HG03097 (cell line): Measurements from ENCODE around the gene CLASP1.
A peak's percentile ranks its signal among the peaks of the same experiment; 100 is the strongest.
"Not testable (repeated sequence)": the region's sequence is repeated elsewhere in the genome, so short reads cannot be mapped to it uniquely, and the experiment has no call there.

Experiments
- ATAC-seq: cut with Tn5 transposase; IDR thresholded peaks from one replicate; pipeline ENCODE4 v1.9.1; 2021; ENCODE audit not compliant: unreplicated experiment, low FRiP score

CLASP1 gene

DNA sequence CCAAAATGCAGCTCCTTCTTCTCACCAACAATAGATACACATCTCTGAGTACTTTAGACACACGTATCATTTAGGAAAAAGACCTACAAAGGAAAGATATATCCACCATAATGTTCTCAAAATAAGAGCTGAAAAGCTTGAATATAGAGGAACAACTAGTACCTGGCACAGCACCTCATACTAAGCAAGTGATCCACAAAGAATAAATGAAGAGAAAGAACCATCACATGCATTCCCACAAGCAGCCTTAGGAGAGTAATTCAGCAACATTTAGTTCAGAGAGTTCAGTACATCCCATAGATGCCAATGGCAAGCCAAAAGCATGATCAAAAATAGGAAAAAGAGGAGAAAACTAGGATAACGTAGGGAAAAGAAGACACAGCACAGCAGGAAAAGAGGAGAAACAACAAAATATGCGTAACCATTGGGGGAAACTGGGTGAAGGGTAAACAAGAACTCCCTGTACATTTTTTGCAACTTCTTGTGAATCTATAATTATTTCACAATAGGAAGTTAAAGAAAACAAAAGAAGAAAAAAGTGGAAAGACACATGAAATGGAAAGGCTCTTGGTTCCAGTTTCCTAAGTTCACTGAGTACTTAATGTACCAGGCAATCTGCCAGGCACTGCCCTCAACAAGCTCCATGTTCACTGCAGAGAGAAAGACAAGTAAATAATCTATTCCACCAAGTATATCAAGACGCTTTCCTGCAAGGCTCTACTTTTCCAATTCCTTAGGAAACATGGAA lies 22.3 kb downstream of the CLASP1 start:
- no peak for ATAC-seq

DNA sequence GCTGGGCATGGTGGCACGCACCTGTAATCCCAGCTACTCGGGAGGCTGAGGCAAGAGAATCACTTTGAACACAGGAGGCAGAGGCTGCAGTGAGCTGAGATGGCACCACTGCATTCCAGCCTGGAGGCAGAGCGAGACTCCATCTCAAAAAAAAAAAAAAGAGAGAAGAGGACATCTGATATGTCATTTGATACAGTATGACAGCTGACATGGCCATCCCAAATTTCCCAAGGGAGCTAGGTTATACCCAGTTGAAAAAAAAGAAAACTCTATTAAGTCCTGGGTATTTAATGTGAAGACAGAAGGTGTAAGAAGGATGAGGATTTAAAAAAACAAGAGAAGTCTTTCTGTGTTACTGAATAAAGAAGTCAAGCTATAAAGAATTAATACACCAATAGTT lies 23.3 kb downstream of the CLASP1 start:
- no peak for ATAC-seq

DNA sequence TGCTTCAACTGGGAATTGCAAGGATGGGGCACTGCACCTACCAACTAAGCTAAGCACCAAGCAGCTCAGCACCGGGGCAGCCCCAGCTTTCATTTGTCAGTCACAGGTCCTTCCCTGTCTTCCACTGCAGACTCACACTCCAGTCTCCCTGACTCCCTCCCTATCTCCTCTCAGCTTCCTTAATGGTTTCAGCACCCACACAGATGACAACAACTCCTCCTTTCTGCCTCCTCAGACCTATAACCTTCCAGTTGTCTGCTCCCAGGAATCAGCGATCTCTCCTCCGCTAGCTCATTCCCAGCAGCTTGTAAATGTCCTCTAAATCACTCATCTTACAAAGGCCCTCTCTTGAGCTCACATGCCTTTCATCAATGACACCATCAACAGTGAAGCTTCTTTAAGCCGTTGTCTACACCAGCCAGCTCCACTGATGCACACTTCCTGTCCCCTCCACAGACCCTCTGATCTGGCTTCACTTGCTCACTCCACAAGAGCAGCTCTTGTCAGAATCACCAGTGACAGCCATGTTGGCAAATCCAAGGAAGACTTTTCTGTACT lies 32.1 kb downstream of the CLASP1 start:
- no peak for ATAC-seq

DNA sequence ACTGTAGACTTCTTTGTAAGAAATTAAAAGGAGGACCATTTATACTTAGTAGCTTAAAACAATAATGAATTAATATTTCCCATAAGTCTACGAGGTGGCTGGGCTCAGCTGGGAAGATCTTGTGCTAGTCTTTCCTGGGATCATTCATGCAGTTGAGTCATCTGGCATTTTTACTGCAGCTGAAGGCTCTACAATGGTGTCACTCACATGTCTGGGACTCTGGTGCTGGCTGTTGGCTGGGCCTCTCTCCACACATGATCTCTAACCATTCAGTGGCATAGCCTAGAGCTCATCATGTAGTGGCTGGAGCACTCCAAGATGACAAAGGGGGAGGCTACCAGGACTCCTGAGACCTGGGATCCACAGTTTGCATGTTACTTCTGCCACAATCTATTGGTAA lies 35.5 kb downstream of the CLASP1 start:
- no peak for ATAC-seq

DNA sequence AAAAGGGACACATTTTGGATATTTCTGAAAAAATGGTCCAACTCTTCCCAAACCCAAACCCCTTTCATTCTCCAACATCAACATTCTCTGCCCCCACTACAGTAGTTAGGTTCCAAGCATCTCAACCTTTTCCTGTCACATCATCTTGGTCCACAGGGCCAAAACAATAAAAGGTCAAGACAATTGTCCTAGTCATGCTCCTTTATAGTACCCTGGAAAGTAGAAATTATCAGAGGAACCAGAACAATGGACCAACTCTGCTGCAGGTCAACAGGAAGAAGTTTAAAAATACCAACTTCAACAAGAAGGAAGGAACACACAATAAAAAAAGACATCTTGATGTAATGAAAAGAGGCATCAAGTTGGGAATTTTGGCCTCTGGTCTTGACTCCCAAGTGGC lies 36.1 kb downstream of the CLASP1 start:
- no peak for ATAC-seq

DNA sequence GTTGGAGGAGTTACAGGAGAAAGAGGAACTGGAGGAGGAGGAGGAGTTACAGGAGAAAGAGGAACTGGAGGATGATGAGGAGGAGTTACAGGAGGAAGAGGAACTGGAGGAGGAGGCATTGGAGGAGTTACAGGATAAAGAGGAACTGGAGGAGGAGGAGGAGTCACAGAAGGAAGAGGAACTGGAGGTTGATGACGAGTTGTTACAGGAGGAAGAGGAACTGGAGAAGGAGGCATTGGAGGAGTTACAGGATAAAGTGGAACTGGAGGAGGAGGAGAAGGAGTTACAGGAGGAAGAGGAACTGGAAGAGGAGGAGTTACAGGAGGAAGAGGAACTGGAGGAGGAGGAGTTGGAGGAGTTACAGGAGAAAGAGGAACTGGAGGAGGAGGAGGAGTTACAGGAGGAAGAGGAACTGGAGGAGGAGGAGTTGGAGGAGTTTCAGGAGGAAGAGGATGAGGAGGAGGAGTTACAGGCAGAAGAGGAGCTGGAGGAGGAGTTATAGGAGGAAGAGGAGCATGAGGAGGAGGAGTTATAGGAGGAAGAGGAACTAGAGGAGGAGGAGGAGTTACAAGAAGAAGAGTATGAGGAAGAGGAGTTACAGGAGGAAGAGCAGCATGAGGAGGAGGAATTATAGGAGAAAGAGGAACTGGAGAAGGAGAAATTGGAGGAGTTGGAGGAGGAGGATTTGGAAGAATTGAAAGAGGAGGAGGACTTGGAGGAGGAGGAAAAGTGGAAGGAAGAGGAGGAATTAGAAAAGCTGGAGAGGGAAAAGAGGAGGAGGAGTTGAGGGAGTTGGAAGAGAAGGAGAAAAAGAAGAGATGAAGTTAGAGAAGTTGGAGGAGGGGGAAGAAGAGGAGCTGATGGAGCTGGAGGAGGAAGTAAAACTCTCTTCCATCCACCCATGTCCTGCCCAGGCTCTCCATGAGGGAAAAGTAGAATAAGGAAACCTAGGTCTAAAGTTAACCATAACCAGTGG lies 37.2 kb downstream of the CLASP1 start:
- ATAC-seq: no peak

DNA sequence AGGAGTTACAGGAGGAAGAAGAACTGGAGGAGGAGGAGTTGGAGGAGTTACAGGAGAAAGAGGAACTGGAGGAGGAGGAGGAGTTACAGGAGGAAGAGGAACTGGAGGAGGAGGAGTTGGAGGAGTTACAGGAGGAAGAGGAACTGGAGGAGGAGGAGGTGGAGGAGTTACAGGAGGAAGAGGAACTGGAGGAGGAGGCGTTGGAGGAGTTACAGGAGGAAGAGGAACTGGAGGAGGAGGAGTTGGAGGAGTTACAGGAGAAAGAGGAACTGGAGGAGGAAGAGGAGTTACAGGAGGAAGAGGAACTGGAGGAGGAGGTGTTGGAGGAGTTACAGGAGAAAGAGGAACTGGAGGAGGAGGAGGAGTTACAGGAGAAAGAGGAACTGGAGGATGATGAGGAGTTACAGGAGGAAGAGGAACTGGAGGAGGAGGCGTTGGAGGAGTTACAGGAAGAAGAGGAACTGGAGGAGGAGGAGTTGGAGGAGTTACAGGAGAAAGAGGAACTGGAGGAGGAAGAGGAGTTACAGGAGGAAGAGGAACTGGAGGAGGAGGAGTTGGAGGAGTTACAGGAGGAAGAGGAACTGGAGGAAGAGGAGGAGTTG lies 38.1 kb downstream of the CLASP1 start:
- ATAC-seq: not testable (repeated sequence)

DNA sequence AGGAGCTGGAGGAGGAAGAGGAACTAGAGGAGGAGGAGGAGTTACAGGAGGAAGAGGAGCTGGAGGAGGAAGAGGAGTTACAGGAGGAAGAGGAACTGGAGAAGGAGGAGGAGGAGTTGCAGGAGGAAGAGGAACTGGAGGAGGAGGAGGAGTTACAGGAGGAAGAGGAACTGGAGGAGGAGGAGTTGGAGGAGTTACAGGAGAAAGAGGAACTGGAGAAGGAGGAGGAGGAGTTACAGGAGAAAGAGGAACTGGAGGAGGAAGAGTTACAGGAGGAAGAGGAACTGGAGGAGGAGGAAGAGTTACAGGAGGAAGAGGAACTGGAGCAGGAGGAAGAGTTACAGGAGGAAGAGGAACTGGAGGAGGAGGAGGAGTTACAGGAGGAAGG lies 38.8 kb downstream of the CLASP1 start:
- not testable (repeated sequence) for ATAC-seq

DNA sequence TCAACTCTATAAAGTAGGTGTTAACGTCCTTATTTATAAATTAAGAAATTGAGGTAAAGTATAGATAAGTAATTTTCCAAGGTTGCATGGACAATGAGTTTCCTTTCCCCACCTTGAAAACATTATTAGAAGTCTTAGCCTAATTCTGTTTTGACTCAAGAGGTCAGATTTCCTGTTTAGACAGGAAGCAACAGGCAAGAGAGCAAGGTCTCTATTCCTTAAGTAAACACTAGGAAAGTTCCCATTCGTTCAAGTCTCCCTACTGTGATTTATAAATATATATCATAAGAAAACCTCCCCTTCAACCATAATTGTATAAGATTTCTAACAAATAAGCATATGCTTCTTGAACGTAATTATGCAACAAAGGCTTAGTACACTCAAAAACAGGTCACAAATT lies 40.3 kb downstream of the CLASP1 start:
- ATAC-seq: no peak

DNA sequence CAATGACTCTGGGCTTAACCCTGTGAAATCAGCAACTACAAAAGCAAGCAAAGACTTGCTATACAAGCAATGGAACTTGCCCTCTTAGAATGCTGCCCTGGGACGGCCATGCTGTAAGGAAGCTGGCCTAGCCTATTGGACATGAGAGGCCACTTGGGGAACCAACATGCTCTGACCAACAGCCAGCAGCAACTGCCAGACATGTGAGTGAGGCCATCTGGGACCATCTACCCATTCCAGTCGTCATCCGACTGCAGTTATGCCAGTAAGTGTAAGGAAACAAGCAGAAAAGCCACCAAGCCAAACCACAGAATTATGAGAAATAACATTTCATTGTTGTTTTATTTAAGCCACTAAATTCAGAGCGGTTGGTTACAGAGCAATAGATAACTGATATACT lies 40.9 kb downstream of the CLASP1 start:
- ATAC-seq: no peak

DNA sequence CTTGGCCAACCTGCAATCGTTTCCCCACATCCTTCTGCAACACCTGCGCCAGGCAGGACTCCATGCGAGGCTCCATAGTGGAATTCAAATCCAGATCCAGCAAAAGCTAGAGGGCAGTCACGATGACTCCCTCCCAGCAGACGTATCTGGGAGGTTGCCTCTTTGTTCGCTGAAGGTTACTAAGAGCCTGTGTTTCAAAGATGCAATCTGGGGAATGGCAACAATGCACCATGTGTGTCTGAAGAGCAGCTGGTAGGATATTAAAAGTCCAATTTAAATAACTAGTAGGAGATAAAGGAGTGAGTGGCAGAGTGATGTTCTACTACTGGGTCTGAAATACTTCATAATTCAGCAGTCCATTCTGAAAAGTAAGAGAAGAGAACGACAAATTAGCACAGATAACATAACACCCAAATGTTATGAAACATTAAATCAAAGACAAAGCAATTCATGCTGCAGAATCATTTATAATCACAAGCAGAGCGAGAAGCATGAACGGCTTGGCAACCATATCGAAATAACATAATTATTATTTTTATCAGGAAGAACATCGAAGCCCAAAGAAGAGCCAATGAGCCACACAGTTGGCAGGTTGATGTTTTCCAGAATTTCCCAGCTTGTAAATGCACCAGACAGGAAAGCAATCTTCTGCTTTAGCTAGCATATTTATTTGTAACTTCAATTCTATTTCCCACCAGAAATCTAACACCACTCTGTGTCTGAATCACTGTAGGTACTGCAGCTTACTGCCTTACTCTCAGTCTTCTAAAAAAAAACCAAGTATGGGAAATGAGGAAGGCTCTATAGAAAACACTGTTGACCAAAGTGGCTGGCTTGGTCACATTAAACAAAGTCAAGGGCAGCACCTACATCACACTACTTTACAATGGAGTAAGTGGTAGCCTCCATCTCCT lies 43.2 kb downstream of the CLASP1 start:
- no peak for ATAC-seq

DNA sequence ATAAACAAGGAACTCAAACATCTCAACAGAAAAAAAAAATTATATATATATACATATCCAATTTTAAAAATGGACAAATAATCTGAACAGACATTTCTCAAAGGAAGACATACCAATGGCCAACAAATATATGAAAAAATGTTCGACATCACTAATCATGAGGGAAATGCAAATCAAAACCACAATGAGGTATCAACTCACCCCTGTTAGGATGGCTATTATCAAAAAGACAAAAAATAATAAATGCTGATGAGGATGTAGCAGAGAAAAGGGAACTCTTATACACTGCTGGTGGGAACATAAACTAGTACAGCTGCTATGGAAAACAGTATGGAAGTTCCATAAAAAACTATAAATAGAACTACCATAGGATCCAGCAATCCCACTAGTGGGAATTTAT lies 46.1 kb downstream of the CLASP1 start:
- no peak for ATAC-seq

DNA sequence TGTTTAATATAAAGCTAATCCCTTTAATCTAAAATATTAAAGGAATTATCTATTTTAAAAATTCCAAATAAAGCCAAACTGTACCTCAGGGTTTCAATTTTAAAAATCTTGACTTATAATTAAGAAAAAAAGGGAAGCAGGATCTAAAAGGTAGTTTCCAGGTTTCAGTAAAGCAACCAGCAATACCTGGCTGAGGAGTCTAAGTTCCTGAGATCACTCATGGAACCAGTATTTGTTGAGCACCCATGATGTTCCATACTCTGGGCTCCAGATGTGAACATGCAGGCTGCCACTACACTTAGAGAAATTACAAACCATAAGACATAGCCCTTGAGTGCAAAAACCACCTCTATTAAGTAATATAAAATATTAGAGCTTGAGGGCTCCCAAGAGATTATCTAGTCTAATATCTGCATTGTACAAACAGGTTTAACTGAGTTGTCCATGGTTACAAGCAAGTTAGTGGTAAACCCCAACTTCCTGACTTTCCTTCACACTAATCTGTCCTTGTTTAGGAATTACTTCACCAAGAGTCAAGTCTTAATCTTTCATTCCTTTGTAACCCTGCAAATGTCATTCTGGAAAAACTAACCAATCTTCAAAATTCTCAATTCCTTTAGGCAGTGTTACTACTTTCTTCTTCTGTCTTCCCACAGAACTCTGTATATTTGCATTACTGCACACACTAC lies 49.2 kb downstream of the CLASP1 start:
- ATAC-seq: peak; percentile 40

DNA sequence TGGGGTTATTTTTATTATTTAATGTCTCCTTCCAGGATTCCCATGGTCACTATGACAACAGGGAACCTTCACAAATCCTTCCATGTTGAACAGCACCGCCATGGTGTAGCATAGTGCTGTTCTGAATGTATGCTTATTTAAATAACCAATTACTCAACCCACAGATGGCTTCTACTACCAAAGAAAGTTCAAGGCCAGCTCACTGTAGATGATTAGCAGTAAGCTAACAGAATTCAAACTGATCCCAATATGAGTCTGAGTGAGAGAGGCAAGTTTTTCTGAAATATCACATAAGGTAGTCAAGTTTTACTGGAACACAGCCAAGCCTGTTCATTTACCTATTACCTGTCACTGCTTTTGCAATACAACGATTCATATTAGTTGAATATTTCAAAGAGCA lies 51.2 kb downstream of the CLASP1 start:
- ATAC-seq: no peak

DNA sequence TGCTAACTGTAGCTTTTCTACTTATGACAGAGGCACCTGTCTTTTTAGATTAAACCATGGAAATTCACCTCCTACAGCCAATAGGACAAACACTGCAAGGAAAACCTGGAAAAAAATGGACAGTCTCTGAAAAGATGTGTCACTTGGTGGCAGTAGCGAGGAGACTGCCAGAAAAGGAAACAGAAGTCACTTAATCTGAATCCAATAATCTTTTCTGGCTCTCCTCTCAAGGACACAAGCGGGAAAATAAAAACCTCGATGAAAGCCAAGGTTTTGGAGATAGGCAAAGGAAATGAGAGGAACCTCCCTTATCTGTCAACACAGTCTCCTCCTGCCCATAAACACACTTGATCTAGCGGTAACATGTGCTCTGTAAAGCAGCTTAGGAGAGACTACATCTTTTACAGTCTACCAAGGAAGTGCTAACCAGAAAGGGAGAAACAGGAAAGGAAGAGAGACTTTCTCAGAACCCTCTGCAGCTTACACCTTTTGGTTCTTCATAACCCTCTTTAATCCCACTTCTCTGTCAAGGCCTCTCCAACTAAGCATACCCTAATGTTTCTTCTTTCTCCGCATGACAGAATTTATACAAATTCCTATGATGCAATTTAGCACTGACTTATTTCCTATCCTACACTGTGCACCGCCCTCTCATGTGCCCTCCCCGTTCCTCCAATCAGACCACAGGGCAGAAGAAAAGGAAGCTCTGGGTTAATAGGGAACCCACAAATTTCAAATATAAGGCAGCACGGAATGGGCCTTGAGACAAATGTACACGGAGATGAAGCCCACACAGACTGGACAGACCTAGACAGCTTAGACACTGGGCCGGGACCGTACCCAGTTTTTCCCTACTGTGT lies 52.8 kb downstream of the CLASP1 start:
- peak; percentile 52 for ATAC-seq

DNA sequence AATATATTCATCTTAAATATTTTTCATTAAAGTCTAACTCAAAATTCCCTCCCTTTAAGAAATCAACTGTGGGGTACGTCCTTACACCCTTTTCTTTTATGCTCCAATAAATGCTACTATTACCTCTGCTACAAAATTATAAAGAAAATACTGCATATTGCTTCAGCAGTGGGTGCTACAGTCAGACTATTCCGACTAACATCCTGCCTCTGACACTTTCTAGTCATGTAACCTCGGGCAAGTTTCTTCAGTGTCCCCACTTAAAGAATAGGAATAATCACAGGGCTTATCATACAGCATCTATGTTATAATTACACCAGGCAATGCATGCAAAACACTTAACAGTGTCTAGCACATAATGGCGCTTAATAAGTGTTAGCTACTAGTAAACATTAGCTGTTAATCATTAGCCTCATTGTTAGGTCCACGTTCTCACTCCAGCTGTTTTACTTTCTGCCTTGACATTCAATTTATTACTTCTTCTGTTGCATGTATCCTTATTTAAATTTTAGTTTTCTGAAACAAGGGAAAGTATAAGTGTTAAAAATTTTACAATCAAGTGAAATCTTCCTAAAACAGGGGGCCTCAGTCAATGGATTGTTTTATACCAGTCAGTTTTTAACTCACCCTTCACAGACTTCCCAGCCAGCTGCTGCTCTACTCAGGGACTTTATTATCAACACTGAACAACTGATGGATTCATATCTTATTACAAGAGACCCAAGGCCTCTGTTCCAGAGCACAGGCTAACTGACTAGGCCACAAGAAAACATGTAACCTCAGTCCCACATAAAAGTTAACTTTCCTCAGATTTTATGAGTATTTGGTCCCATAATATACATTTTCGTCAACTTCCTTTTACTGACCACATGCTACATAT lies 54.0 kb downstream of the CLASP1 start:
- peak; percentile 30 for ATAC-seq

DNA sequence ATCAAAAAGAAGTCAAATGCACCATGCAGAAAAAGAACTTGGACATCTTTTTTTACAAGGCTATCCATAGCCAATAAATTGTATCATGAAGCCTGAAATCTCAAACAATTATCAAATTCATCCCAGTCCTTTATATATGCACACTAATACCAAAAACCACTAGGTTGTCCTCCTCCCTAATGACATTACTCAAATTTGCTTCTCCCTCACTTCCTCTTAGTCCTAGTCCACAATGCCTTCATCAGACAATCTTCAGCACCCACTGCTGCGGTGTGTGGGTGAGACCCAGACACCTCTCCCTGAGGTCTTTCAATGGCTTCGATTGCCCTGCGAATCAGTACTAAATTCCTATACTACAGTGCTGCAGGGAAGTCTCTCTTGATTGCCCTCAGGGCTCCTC lies 58.1 kb downstream of the CLASP1 start:
- no peak for ATAC-seq

DNA sequence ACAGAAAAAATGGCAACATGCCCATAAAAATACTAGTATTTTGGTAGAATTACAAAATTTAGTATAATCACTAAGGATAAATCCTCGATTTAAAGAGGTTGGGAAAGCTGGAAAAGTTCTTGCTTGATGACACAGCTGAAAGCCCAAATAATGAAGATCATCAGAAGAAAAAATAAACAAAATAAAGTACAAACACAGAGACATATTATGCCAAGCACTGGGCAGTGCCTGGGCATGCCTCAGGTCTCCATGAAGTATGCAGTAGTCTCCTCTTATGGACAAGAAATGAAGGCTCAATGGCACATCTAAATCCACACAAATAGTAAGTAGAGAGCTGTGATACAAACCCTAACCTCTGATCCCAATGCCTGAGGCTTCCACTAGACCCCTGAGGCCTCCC lies 60.9 kb downstream of the CLASP1 start:
- ATAC-seq: no peak
